ENCODE measurements around the gene ZNF426. TPM values are rescaled to one million over a fixed set of nuclear protein-coding genes. Genes with fewer than 3 reads are reported as not detected.

The ZNF426 gene
- total and polyA plus RNA-seq, 2 donors from 2014 or later, result 2.9 to 22.9 TPM

- Histone ChIP-seq H3K9me3 (ENCODE audit: control insufficient read depth in 2 of 3, insufficient read depth in 1 of 3, low read length in 3 of 3) (peaks cover 0 to 31% (median 5%) of the 10 kb centered on the region in 3 donors), H3K4me1 (ENCODE audit: control insufficient read depth in 2 of 3, insufficient read depth in 2 of 3, low read depth in 1 of 3, low read length in 3 of 3) (no peaks in the 10 kb centered on the region), H3K9ac (ENCODE audit: low read length in 3 of 3) (no peak overlapping the region), H3K27me3 (ENCODE audit: control insufficient read depth, insufficient read depth, low read length) (no peaks in the 10 kb centered on the region), H3K36me3 (ENCODE audit: control insufficient read depth in 2 of 3, insufficient read depth in 3 of 3, low read length in 3 of 3) (no peaks in the 10 kb centered on the region), H3K27ac (ENCODE audit: low read depth in 2 of 2, low read length in 2 of 2) (no peak overlapping the region), H3K4me3 (ENCODE audit: low read length in 3 of 3) (no peak overlapping the region)
- FAIRE-seq (no peak), DNase-seq (no peak)
- intact Hi-C loops (cut with DNase I), result no loop called here
- no peak for TF ChIP-seq CTCF (IDR thresholded peaks at IDR 0.05; ENCODE audit: borderline replicate concordance, extremely low read depth, insufficient read depth)
These were observed 31.2 kb downstream of the ZNF426 start for GRCh38 chr19:9507285-9507684.

GRCh38 chr19:9500796-9501195, 37.6 kb downstream of the ZNF426 start:
- H3K4me3 ChIP-seq (ENCODE audit: low read length in 3 of 3), result no peak overlapping the region
- no peak for DNase-seq
- H3K9me3 ChIP-seq (ENCODE audit: control insufficient read depth in 2 of 3, insufficient read depth in 1 of 3, low read length in 3 of 3), result peaks cover 0 to 17% (median 3%) of the 10 kb centered on the region in 3 donors
- no peak for TF ChIP-seq CTCF (IDR thresholded peaks at IDR 0.05; ENCODE audit: borderline replicate concordance, extremely low read depth, insufficient read depth)
- no peaks in the 10 kb centered on the region for H3K27me3 ChIP-seq (ENCODE audit: control insufficient read depth, insufficient read depth, low read length)
- H3K9ac ChIP-seq (ENCODE audit: low read length in 3 of 3), result no peak overlapping the region
- H3K27ac ChIP-seq (ENCODE audit: low read depth in 2 of 2, low read length in 2 of 2), result no peak overlapping the region
- no peaks in the 10 kb centered on the region for H3K4me1 ChIP-seq (ENCODE audit: control insufficient read depth in 2 of 3, insufficient read depth in 2 of 3, low read depth in 1 of 3, low read length in 3 of 3)
- intact Hi-C loops (cut with DNase I), result no loop called here
- FAIRE-seq, result no peak
- H3K36me3 ChIP-seq (ENCODE audit: control insufficient read depth in 2 of 3, insufficient read depth in 3 of 3, low read length in 3 of 3), result no peaks in the 10 kb centered on the region

- Histone ChIP-seq H3K4me1 (ENCODE audit: control insufficient read depth in 2 of 3, insufficient read depth in 2 of 3, low read depth in 1 of 3, low read length in 3 of 3) (no peaks in the 10 kb centered on the region), H3K9me3 (ENCODE audit: control insufficient read depth in 2 of 3, insufficient read depth in 1 of 3, low read length in 3 of 3) (peaks cover 0 to 9% (median 3%) of the 10 kb centered on the region in 3 donors), H3K4me3 (ENCODE audit: low read length in 3 of 3) (no peak within 1 kb of the TSS), H3K9ac (ENCODE audit: low read length in 3 of 3) (no peak within 1 kb of the TSS), H3K36me3 (ENCODE audit: control insufficient read depth in 2 of 3, insufficient read depth in 3 of 3, low read length in 3 of 3) (no peaks in the 10 kb centered on the region), H3K27me3 (ENCODE audit: control insufficient read depth, insufficient read depth, low read length) (no peaks in the 10 kb centered on the region), H3K27ac (ENCODE audit: low read depth in 2 of 2, low read length in 2 of 2) (no peak within 1 kb of the TSS)
- DNase-seq (peak in 4 of 5 donors; percentile 25 to 38 (median 29)), FAIRE-seq (no peak)
- no peak for TF ChIP-seq CTCF (IDR thresholded peaks at IDR 0.05; ENCODE audit: borderline replicate concordance, extremely low read depth, insufficient read depth)
- intact Hi-C loops (cut with DNase I), result no loop called here
These were observed 40.1 kb downstream of the ZNF426 start, which contains the start of gene ZNF560 for GRCh38 chr19:9498183-9498902. Gene ZNF560 (minus strand): TSS chr19:9498616. CDS start chr19:9475313, 23,303 bp downstream.
